HG02973 (cell line): ENCODE results near the gene SEC14L1.
A peak's percentile ranks its signal among the peaks of the same experiment; 100 is the strongest.
"Not testable (repeated sequence)": the region's sequence is repeated elsewhere in the genome, so short reads cannot be mapped to it uniquely, and the experiment has no call there.

Experiments used
- ATAC-seq: cut with Tn5 transposase; IDR thresholded peaks from one replicate; pipeline ENCODE4 v1.9.1; 2021; ENCODE audit warnings: moderate library complexity; ENCODE audit not compliant: unreplicated experiment

Gene SEC14L1

DNA sequence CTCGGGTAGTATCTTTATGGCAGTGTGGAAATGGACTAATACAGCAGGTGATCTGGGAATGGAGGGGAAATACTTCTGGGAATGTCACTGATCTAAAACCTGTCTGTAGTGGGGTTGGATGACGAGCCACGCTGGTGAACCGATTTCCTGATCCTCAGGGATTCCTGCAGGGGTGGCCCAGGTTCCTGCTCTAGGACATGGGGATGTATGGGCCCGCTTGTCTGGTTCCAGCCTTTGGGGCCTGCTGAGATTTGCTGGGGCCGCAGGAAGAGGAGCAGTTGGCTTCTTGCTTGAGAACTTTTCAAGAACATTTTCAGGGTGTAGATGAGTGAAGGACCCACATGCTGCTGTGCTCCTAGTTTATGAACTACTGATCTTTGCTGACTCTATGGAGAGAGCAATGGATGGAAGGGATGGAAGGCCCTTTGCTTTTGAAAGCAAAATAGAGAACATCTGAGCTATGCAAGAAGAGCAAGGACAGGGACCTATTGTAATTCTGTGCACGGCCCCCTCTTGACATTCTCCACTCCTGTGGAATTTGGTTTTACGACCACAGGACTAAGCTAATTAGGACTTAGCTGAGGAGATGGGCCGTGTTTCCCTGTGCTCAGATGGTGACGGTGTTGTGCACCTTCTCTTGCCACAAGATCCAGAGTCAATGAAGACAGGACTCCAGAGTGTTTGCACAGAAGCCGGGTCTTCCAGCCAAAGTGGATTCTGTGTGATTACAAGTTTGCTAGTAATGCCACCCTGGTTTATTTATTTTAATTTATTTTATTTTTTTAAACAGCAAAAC, 90.5 kb downstream of the SEC14L1 start:
- ATAC-seq = no peak

GRCh38 chr17:77233127-77233526, 92.4 kb downstream of the SEC14L1 start:
- ATAC-seq = no peak

DNA sequence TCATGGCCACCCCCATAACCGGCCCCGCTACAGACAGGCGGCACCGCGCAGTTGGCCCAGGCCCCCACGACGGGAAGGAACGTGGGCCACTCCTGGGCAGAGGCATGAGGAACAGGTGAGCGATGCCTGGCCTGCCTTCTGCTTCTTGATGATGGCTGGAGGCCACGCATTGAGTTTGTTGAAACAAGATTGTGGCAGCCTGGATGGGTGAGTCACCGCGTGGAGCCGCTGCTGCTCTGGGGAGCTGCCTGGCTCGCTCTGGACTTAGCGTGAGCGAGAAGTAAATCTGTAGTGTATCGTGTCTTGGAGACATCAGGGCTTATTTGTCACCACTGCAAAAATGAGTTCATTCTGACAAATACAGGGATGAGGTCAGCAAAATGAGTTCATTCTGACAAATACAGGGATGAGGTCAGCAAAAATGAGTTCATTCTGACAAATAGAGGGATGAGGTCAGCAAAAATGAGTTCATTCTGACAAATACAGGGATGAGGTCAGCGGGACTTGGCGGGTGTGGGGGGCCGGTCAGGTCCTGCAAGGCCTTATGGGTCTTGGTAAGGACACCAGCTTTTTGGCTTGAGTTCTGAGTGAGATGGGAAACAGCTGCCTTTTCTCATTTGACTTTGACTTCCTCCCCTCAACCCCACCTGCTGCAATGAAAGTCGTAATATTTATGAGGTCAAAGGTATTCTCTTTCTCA, 93.0 kb downstream of the SEC14L1 start:
- ATAC-seq = no peak

DNA sequence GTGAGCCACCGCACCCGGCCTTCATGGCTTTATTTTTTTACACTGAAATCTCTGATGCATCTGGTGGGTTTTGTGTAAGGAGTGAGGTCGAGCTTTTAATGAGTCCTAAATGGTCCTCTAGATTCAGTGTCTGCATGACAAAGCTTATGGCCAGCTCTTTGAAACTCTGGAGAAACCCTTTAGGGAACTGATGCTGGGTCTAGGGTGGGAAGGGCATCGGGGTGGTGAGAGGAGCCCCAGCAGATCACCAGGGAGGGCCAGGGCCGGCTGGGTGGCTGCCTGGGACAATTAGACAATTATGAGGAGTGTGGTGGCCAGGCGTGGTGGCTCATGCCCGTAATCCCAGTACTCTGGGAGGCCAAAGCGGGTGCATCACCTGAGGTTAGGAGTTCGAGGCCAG, 93.9 kb downstream of the SEC14L1 start:
- no peak for ATAC-seq

DNA sequence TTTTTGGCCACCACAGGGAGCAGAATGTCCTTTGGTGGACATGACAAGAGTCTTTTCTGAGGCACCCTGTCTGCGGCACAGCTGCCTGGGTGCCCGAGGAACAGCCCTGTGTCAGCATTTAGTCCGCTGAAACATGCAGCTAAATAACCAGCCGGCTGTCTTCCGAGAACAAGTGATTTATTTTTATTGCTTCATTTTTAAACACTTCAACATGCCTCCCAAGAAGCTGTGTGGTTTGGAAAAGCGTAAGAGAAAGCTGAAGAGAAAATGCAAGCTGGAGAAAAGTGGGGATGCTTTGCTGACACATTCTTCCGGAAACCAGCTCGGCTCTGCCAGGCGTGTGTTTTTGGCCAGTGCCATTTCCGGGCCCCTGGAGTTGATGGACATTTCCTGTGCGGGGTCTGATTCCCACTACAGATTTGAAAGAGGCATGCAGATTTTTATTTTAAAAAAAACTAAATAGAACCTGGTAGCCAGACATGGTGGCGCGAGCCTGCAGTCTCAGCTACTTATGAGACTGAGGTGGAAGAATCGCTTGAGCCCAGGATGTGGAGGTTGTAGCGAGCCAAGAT, 94.7 kb downstream of the SEC14L1 start:
- ATAC-seq = no peak

- no peak for ATAC-seq
These were observed 96.7 kb downstream of the SEC14L1 start for GRCh38 chr17:77237232-77238008.

DNA sequence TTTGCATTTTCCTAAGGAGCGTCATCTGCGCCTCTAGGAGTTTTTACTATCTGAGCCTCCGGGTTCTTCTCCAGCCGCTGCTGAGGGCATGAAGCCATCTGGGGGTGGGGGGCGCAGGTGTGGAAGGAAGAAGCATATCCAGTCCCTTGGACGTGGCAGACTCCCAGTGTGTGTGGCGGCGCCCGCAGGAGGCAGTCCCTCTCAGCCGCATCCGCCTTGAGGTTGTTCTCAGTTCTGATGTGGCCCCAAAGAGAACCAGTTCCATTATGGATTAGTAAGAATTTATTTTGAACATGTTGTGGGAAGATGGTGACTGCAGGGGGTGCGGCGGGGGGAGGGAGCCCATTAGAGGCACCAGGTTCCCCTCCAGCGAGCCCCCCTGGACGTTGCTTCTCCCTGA, 100.2 kb downstream of the SEC14L1 start:
- ATAC-seq = no peak

GRCh38 chr17:77242118-77242851, 101.5 kb downstream of the SEC14L1 start:
- no peak for ATAC-seq

- peak; percentile 49 for ATAC-seq
These were observed 104.6 kb downstream of the SEC14L1 start for GRCh38 chr17:77245162-77245926.

- peak; percentile 2 for ATAC-seq
These were observed 105.6 kb downstream of the SEC14L1 start for GRCh38 chr17:77246110-77247047.

DNA sequence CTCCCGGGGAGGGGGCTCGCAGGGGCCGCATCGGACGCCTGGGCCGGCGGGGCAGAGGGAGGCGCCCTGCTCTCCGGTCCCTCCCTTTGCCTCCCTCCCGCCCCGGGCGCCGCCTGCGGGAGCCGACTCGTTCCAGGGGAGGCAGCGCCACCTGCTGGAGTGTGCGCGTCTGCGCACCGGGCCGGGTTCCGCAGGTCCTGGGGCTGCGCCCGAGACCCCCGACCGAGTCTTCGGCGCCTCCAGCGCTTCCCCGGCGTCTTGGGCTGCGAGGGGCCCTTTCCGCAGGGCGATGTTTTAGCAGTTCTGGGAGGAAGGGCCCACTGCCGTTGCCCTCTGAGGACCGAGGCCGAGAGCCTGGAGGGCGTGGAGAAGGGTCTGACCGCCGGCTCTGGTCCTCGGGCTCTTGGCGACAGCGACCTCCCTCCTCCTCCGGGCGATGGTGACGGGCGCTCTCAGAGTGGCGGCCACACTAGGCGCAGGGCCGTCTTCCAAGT, 106.3 kb downstream of the SEC14L1 start:
- peak; percentile 57 for ATAC-seq

DNA sequence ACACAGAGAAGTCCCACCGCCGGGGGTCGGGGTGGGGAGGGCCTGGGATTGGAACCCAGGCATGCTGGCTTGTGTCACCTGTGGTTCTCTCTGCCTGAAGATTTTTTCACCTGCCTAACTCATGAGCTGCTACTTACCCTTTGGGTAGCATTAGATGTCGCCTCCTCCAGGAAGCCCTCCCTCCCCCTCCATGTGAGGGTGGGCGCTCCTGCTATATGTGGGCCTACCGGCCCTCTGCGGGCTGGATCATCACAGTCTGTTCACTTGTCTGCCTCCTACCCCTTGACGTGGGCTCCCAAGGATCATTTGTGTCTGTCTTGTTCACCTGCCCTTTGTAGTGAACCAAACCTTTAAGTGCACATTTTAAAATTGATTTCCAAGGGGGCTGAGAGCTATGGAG, 106.8 kb downstream of the SEC14L1 start:
- no peak for ATAC-seq

DNA sequence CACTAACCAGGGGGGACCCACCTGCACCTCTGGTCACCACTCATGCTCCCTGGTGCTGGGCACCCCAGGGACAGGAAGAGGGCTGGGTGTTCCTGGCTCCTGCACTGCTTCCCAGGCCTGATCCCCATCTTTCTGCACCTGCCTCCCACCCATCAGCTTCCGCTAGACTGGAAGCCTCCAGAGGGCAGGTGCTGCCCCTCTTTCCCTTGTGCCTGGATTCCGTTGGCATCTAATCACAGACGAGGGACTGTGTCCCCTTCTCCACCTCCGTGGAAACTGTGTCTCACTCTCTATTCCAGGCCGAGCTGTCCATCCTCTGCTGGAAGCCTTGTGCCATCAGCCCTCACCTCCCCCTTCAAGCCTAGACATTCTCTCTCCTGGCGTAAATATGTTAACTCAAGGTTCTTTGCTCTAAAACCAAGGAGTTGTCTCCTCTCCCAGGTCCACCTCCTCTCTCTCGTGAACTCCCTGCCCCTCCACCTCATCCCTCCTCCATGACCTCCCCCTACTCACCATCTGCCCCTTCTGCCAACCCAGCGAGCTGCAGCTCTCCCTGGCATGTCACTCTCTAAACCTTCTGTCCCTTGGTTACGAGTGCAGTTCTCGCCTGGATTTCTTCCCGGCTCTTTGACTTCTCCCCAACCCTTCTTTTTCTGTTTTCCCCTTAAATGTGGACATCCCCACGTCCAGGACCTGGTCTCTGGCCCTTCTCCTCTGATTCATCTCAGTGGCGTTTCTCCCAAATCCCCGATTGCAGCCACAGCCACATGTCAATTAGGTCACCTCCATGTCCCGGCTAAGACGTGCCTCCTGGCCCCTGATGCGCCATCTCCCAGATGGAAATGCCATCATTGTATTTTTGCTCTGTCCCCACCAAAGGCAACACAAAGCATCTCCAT, 107.7 kb downstream of the SEC14L1 start:
- no peak for ATAC-seq

DNA sequence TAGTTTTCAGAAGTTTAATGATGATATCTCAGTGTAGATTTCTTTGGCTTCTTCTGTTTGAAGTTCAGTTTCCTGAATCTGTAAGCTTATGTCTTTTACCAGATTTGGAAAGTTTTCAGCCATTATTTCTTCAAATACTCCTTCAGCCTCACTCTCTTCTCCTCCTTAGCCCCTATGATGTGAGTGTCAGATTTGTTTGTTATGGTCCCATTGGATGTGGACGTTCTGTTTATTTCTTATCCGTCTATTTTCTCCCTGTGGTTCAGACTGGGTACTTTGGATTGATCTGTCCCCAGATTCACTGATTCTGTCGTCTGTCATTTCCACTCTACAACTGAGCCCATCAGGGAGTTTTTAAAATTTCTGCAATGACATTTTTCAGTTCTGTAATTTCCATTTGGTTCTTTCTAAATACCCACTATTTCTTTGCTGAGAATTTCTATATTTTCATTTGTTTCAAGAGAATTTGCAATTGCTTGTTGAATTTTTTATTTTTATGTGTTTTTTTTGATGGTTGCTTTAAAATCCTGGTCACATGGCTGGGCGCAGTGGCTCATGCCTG, 110.9 kb downstream of the SEC14L1 start:
- ATAC-seq = no peak

- not testable (repeated sequence) for ATAC-seq
These were observed 111.5 kb downstream of the SEC14L1 start for GRCh38 chr17:77252306-77252705.

DNA sequence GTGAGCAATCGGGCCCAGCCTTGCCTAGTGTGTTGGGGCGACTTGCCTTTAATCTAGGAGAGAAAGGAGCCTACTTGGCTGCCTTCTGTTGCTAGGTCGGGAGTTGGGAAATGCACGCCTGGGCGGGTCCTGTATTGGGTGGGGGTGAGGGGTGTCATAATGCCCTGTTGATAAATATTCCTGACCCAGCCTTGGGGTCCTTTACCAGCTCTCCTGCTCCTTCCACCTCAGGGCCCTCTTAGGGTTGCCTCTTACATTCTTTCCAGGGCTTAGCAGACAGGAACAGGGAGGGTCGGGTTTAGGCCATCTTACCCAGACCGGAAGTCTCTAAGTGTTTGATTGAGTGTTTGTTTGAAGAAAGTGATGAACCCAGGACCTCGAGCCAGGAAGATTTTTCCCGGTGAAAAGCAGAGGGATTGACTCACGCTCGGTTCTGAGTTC, 112.9 kb downstream of the SEC14L1 start:
- ATAC-seq = no peak
